MCF 10A (cell line): Measurements from ENCODE around the gene GRM1. TPM values are rescaled to one million over a fixed set of nuclear protein-coding genes. Genes with fewer than 3 reads are reported as not detected.

Experiments
- BruUV-seq: library from RNA; stranded (reverse); fragments of 400-500 nt; replicated peaks from 2 replicates; lab custom pipeline; 2021; lab: Mats Ljungman, UMichigan
- CTCF ChIA-PET: fragments of 300-600 bp; sonication (Branson Sonifier 250); formaldehyde crosslinking; extraction: SDS; loops from one replicate; lab custom pipeline; 2021; ENCODE audit warnings: antibody characterized with exemption, inconsistent platforms; lab: Yijun Ruan, JAX
- POLR2A ChIA-PET: fragments of 300-600, 350-650 bp; sonication (Branson Sonifier 250); formaldehyde crosslinking; extraction: SDS; loops from one replicate; lab custom pipeline; 2020; ENCODE audit warnings: antibody characterized with exemption, inconsistent platforms; lab: Yijun Ruan, JAX
- DNase-seq: peaks from one replicate; pipeline ENCODE4 v3.0.0-alpha.2; 2018; ENCODE audit not compliant: unreplicated experiment
- H3K27ac Mint-ChIP-seq: one replicate; pipeline ENCODE4 v1.8.0; 2022; ENCODE audit warnings: mild to moderate bottlenecking, low read depth, mixed read lengths; ENCODE audit not compliant: unreplicated experiment
- H3K27me3 Mint-ChIP-seq: one replicate; pipeline ENCODE4 v1.8.0; 2022; ENCODE audit warnings: mixed read lengths; ENCODE audit not compliant: insufficient read depth, unreplicated experiment
- H3K36me3 Mint-ChIP-seq: one replicate; pipeline ENCODE4 v1.8.0; 2022; ENCODE audit warnings: mild to moderate bottlenecking, moderate library complexity, mixed read lengths; ENCODE audit not compliant: insufficient read depth, unreplicated experiment
- H3K4me1 Mint-ChIP-seq: one replicate; pipeline ENCODE4 v1.8.0; 2022; ENCODE audit warnings: mixed read lengths; ENCODE audit not compliant: insufficient read depth, unreplicated experiment
- H3K4me3 Mint-ChIP-seq: one replicate; pipeline ENCODE4 v1.8.0; 2022; ENCODE audit warnings: mild to moderate bottlenecking, moderate library complexity, mixed read lengths; ENCODE audit not compliant: unreplicated experiment
- H3K9me3 Mint-ChIP-seq: one replicate; pipeline ENCODE4 v1.8.0; 2022; ENCODE audit warnings: mixed read lengths; ENCODE audit not compliant: unreplicated experiment
- intact Hi-C: fragments of 100-400 bp; cut with micrococcal nuclease; formaldehyde crosslinking; loops from 2 replicates; pipeline ENCODE4 v1.14.1; 2022
- total RNA-seq: library from RNA; stranded (reverse); gene quantifications from 2 replicates; pipeline ENCODE4 v1.2.3, GENCODE V29; 2022
- TF ChIP-seq, protein P1 (sequence below): fragments of 200-600 bp; IDR thresholded peaks from one replicate; pipeline ENCODE4 v1.8.0; 2022; ENCODE audit warnings: antibody characterized with exemption, mild to moderate bottlenecking; ENCODE audit not compliant: unreplicated experiment

The GRM1 gene
- total RNA-seq, 1 experiment from 2014 or later, result not detected

DNA sequence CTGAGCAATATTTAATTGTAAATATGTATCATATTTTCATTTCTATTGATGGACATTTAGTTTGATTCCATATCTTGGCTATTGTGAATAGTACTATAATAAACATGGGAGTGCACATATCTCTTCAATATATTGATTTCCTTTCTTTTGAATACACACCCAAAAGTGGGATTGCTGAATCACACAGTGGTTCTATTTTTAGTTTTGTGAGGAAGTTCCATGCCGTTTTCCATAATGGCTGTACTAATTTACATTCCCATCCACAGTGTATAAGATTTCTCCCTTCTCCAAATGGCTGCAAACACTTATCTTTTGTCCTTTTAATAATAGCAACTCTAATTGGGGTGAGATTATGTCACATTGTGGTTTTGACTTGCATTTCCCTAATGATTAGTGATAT is 428.0 kb downstream of the GRM1 start:
- CTCF ChIA-PET, result no interaction called here
- POLR2A ChIA-PET, result no interaction called here

DNA sequence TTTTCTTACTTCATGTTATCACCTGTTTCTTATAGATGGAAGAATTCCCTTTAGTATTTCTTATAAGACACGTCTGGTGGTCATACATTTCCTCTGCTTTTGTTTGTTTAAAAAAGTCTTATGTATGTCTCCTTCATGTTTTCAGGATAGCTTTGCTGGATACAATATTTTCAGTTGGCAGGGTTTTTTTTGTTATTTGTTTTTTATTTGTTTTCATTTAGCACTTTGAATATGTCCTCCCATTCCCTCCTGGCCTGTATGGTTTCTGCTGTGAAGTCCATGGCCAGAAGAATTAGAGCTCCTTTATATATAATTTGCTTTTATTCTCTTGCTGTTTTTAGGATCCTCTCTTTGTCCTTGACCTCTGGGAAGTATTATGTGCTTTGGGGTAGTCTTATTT is 432.1 kb downstream of the GRM1 start:
- POLR2A ChIA-PET, result no interaction called here
- no peaks in the 10 kb centered on the region for H3K4me1 Mint-ChIP-seq
- CTCF ChIA-PET, result no interaction called here
- peaks cover 12% of the 10 kb centered on the region for H3K27me3 Mint-ChIP-seq
- H3K36me3 Mint-ChIP-seq, result no peaks in the 10 kb centered on the region
- TF ChIP-seq, protein P1, sequence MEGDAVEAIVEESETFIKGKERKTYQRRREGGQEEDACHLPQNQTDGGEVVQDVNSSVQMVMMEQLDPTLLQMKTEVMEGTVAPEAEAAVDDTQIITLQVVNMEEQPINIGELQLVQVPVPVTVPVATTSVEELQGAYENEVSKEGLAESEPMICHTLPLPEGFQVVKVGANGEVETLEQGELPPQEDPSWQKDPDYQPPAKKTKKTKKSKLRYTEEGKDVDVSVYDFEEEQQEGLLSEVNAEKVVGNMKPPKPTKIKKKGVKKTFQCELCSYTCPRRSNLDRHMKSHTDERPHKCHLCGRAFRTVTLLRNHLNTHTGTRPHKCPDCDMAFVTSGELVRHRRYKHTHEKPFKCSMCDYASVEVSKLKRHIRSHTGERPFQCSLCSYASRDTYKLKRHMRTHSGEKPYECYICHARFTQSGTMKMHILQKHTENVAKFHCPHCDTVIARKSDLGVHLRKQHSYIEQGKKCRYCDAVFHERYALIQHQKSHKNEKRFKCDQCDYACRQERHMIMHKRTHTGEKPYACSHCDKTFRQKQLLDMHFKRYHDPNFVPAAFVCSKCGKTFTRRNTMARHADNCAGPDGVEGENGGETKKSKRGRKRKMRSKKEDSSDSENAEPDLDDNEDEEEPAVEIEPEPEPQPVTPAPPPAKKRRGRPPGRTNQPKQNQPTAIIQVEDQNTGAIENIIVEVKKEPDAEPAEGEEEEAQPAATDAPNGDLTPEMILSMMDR, result no peak
- peaks cover 15% of the 10 kb centered on the region for H3K9me3 Mint-ChIP-seq
- BruUV-seq, result no TSS peak
- no peak overlapping the region for H3K4me3 Mint-ChIP-seq
- no peak overlapping the region for H3K27ac Mint-ChIP-seq
- DNase-seq, result no peak
- intact Hi-C loops, result no loop called here

More for the DNA sequence above, 428.0 kb downstream of the GRM1 start:
- no peak for DNase-seq
- H3K4me3 Mint-ChIP-seq, result no peak overlapping the region
- no peaks in the 10 kb centered on the region for H3K4me1 Mint-ChIP-seq
- no TSS peak for BruUV-seq
- H3K36me3 Mint-ChIP-seq, result no peaks in the 10 kb centered on the region
- peaks cover 13% of the 10 kb centered on the region for H3K9me3 Mint-ChIP-seq
- intact Hi-C loops, result no loop called here
- no peaks in the 10 kb centered on the region for H3K27me3 Mint-ChIP-seq
- TF ChIP-seq, protein P1, result no peak
- no peak overlapping the region for H3K27ac Mint-ChIP-seq

DNA sequence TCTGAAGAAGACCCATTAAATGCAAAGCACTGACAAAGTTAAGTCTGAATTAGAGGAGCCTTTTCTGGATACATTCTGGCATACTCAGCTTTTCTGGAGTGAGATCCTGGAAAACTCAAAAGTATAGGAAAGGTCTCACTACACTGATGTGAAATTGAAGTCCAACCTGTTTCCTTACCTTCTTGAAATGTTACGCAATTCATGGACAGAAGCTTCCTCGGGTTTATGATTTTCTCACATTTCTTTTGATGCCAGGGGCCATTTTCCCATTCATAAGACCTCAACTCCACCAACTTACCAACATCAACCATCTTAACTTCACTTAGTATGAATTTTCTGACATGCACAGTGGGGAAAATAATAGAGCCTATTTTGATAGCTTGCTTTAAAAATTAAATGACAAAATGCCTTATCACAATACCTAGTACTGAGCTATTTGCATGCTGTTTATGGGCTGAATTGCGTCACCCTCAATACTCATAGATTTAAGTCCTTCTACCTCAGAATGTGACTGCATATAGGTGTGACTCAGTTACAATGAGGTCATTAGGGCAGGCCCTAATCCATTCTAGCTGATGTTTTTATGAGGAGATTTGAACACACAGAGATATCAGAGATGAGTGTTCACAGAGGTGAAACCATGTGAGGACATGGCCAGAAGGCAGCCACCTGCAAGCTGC is 441.4 kb downstream of the GRM1 start:
- peaks cover 10% of the 10 kb centered on the region for H3K27me3 Mint-ChIP-seq
- H3K27ac Mint-ChIP-seq, result no peak overlapping the region
- H3K4me3 Mint-ChIP-seq, result no peak overlapping the region
- H3K4me1 Mint-ChIP-seq, result no peaks in the 10 kb centered on the region
- peak; percentile 8 for DNase-seq
- no peaks in the 10 kb centered on the region for H3K36me3 Mint-ChIP-seq
- no peaks in the 10 kb centered on the region for H3K9me3 Mint-ChIP-seq
- intact Hi-C loops, result no loop called here
- TF ChIP-seq, protein P1, result no peak
- ChIA-PET CTCF (interaction anchor here (0.6 kb wide), 1 partner anchor 9 kb away, joined by 5 read pairs; no protein-coding TSS in a partner anchor), POLR2A (no interaction called here)
- BruUV-seq, result no TSS peak

DNA sequence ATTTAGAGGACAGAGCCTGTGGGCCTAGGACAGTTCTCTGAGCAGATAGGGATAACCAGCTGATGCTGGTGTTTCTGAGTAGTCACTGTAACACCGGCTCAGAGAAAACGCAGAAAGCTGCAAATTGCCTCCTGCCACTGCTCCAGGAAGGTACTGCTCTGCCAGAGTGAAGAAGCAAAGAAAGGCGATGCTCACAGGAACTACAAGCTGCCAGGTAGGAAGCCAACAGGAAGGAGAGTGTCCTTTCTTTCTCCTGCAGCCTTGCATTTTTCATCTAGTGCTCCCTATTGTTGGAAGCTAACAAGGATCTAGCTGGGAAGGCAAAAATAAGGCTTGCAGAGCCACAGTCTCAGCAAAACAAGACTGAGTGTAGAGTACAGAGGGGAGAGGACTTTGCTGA is 444.1 kb downstream of the GRM1 start:
- intact Hi-C loops, result no loop called here
- no peaks in the 10 kb centered on the region for H3K36me3 Mint-ChIP-seq
- H3K27ac Mint-ChIP-seq, result no peak overlapping the region
- ChIA-PET CTCF (interaction anchor here (1.2 kb wide), 1 partner anchor 11 kb away, joined by 3 read pairs; no protein-coding TSS in a partner anchor), POLR2A (no interaction called here)
- H3K9me3 Mint-ChIP-seq, result no peaks in the 10 kb centered on the region
- TF ChIP-seq, protein P1, result no peak
- no peak for DNase-seq
- no TSS peak for BruUV-seq
- peaks cover 16% of the 10 kb centered on the region for H3K27me3 Mint-ChIP-seq
- no peak overlapping the region for H3K4me3 Mint-ChIP-seq
- no peaks in the 10 kb centered on the region for H3K4me1 Mint-ChIP-seq
